Upper lobe of left lung (tissue), 4 donors: ENCODE results near the gene ZC3H7A.

ENCODE experiments used
- CTCF ChIP-seq, 6 experiments: fragments of 450-650 bp in 4 of 6; fragments of 200-600 bp in 2 of 6; sonication (generic) in 2 of 6; IDR thresholded peaks; one replicate each; pipeline ENCODE4 v1.5.1; 2016 to 2019; ENCODE audit warnings: antibody characterized with exemption in 6 of 6
- EP300 ChIP-seq, 4 donors: sonication (generic); formaldehyde crosslinking; IDR thresholded peaks; one replicate each; pipeline ENCODE4 v1.5.1; 2017; ENCODE audit warnings: antibody characterized with exemption in 4 of 4, control low read depth in 2 of 4
- POLR2A ChIP-seq, 4 donors: fragments of 450-650 bp; IDR thresholded peaks; one replicate each; pipeline ENCODE4 v1.5.1; 2016 to 2017; ENCODE audit warnings: antibody characterized with exemption in 4 of 4, mild to moderate bottlenecking in 2 of 4
- POLR2AphosphoS5 ChIP-seq, 2 donors: sonication (generic); formaldehyde crosslinking; IDR thresholded peaks; one replicate each; pipeline ENCODE4 v1.5.1; 2017; ENCODE audit warnings: antibody characterized with exemption in 2 of 2

- TF ChIP-seq CTCF (IDR thresholded peaks at IDR 0.05) (no peak), POLR2AphosphoS5 (IDR thresholded peaks at IDR 0.05) (no peak), POLR2A (IDR thresholded peaks at IDR 0.05) (no peak), EP300 (IDR thresholded peaks at IDR 0.05) (no peak)
These were observed 37.1 kb downstream of the ZC3H7A start for GRCh38 chr16:11759997-11760396.
